OCI-LY1 (cell line): ENCODE data around the gene ATP9B.

Source experiments
- H2AFZ ChIP-seq: fragments of 200-600 bp; sonication (generic), shearing (Covaris generic); 2 replicates; pipeline ENCODE4 v1.6.0; 2014; ENCODE audit warnings: antibody characterized with exemption, mild to moderate bottlenecking, low read length
- H3F3A ChIP-seq: fragments of 200-600 bp; sonication (generic), shearing (Covaris generic); 2 replicates; pipeline ENCODE4 v1.6.0; 2014; ENCODE audit warnings: mild to moderate bottlenecking, antibody characterized with exemption, low read length, moderate library complexity; ENCODE audit not compliant: insufficient read depth
- H3K27ac ChIP-seq: fragments of 200-600 bp; sonication (generic); 2 replicates; pipeline ENCODE4 v1.5.1; 2014; ENCODE audit warnings: low read length, mixed run types, mild to moderate bottlenecking, low read depth; ENCODE audit not compliant: poor library complexity, severe bottlenecking
- H3K27me3 ChIP-seq: fragments of 200-600 bp; sonication (generic); 2 replicates; pipeline ENCODE4 v1.6.0; 2014; ENCODE audit warnings: antibody characterized with exemption, mild to moderate bottlenecking, low read length, moderate library complexity; ENCODE audit not compliant: insufficient read depth
- H3K36me3 ChIP-seq: fragments of 200-600 bp; sonication (generic); 2 replicates; pipeline ENCODE4 v1.6.1; 2014; ENCODE audit warnings: mild to moderate bottlenecking, antibody characterized with exemption, low read length, moderate library complexity, mixed read lengths; ENCODE audit not compliant: insufficient read depth
- H3K4me1 ChIP-seq: fragments of 200-600 bp; sonication (generic); 2 replicates; pipeline ENCODE4 v1.5.1; 2014; ENCODE audit warnings: mild to moderate bottlenecking, low read length, moderate library complexity; ENCODE audit not compliant: insufficient read depth, severe bottlenecking
- H3K4me2 ChIP-seq: fragments of 200-600 bp; sonication (generic), shearing (Covaris generic); 2 replicates; pipeline ENCODE4 v1.6.1; 2014; ENCODE audit warnings: low read length
- H3K4me3 ChIP-seq: fragments of 200-600 bp; sonication (generic); 2 replicates; pipeline ENCODE4 v1.5.1; 2014; ENCODE audit warnings: low read length, low read depth, mild to moderate bottlenecking, mixed read lengths; ENCODE audit not compliant: poor library complexity, severe bottlenecking
- H3K79me2 ChIP-seq: fragments of 200-600 bp; shearing (Covaris generic); 2 replicates; pipeline ENCODE4 v1.6.1; 2016; ENCODE audit warnings: mixed run types, low read length, mixed read lengths; ENCODE audit not compliant: insufficient read depth
- H3K9ac ChIP-seq: fragments of 200-600 bp; sonication (generic), shearing (Covaris generic); 2 replicates; pipeline ENCODE4 v1.6.1; 2014; ENCODE audit warnings: mild to moderate bottlenecking, low read length, mixed read lengths
- H3K9me2 ChIP-seq: fragments of 200-600 bp; sonication (generic), shearing (Covaris generic); 2 replicates; pipeline ENCODE4 v1.6.1; 2014; ENCODE audit warnings: low read depth, mild to moderate bottlenecking, low read length, mixed read lengths
- H3K9me3 ChIP-seq: fragments of 200-600 bp; shearing (Covaris generic); 2 replicates; pipeline ENCODE4 v1.6.1; 2014; ENCODE audit warnings: low read length, mixed read lengths
- H4K20me1 ChIP-seq: fragments of 200-600 bp; sonication (generic), shearing (Covaris generic); 2 replicates; pipeline ENCODE4 v1.6.0; 2016; ENCODE audit warnings: mild to moderate bottlenecking, low read length; ENCODE audit not compliant: insufficient read depth
- EZH2 ChIP-seq: fragments of 200-600 bp; sonication (generic), shearing (Covaris generic); IDR thresholded peaks from 2 replicates; pipeline ENCODE4 v1.8.0; 2017; ENCODE audit warnings: borderline replicate concordance, mixed run types, mild to moderate bottlenecking, antibody characterized with exemption, low read length, moderate library complexity, mixed read lengths
- TF ChIP-seq, protein P1 (sequence below): fragments of 200-600 bp; sonication (generic), shearing (Covaris generic); IDR thresholded peaks from 2 replicates; pipeline ENCODE4 v1.5.1; 2017; ENCODE audit warnings: mild to moderate bottlenecking, antibody characterized with exemption, low read length, moderate library complexity, mixed read lengths

The ATP9B gene

DNA sequence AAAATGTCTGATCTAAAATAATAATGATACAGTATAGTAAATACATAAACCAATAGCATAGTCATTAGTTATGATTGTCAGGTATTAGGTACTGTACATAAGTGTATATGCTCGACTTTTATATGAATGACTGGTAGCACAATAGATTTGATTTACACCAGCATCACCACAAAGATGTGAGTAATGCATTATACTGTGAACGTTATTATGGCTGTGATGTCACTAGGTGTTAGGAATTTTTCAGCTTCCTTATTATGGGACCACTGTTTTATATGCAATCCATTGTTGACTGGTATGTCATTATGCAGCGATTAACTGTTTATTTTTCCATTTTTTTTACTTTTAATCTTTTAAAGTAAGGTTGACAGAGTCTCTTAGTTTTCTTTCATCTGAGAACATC lies 23.7 kb downstream of the ATP9B start:
- TF ChIP-seq, protein P1, sequence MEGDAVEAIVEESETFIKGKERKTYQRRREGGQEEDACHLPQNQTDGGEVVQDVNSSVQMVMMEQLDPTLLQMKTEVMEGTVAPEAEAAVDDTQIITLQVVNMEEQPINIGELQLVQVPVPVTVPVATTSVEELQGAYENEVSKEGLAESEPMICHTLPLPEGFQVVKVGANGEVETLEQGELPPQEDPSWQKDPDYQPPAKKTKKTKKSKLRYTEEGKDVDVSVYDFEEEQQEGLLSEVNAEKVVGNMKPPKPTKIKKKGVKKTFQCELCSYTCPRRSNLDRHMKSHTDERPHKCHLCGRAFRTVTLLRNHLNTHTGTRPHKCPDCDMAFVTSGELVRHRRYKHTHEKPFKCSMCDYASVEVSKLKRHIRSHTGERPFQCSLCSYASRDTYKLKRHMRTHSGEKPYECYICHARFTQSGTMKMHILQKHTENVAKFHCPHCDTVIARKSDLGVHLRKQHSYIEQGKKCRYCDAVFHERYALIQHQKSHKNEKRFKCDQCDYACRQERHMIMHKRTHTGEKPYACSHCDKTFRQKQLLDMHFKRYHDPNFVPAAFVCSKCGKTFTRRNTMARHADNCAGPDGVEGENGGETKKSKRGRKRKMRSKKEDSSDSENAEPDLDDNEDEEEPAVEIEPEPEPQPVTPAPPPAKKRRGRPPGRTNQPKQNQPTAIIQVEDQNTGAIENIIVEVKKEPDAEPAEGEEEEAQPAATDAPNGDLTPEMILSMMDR, result no peak
- no peak for TF ChIP-seq EZH2
- Histone ChIP-seq H4K20me1 (no peaks in the 10 kb centered on the region), H3K9ac (no peak overlapping the region), H3K9me2 (no peaks in the 10 kb centered on the region), H3K27ac (no peak overlapping the region), H3K4me2 (no peak overlapping the region), H3K36me3 (peaks cover 11% of the 10 kb centered on the region), H2AFZ (no peak overlapping the region), H3K79me2 (peaks cover 65% of the 10 kb centered on the region), H3F3A (no peaks in the 10 kb centered on the region), H3K4me3 (no peak overlapping the region), H3K27me3 (no peaks in the 10 kb centered on the region), H3K9me3 (peaks cover 6% of the 10 kb centered on the region; the same call in 1 of the 2 replicates), H3K4me1 (no peaks in the 10 kb centered on the region)

DNA sequence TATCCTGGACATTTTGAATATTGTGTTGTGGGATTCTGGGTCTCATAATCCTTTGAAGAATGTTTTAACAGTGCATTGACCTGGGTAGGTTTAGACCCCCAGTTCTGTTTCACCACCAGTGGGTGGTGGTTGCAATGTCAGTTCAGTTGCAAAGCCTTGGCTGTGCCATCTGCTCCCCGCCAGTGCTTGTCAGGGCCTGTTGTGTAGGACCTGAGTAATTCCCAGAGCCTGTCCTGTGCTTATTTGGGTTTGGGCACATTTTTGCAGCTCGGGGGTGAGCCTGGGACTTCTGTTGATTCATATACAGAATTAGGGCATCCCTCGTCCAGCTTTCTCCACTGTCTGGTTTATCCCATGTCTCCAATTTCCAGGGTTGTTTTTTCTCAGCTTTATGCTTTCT lies 24.8 kb downstream of the ATP9B start:
- Histone ChIP-seq H3K36me3 (peaks cover 18% of the 10 kb centered on the region), H3K27me3 (no peaks in the 10 kb centered on the region), H3K4me3 (no peak overlapping the region), H3K4me2 (no peak overlapping the region), H3K4me1 (no peaks in the 10 kb centered on the region), H4K20me1 (no peaks in the 10 kb centered on the region), H3K9me2 (no peaks in the 10 kb centered on the region), H3K79me2 (peaks cover 56% of the 10 kb centered on the region), H3K9ac (no peak overlapping the region), H2AFZ (no peak overlapping the region), H3F3A (no peaks in the 10 kb centered on the region), H3K27ac (no peak overlapping the region), H3K9me3 (peaks cover 6% of the 10 kb centered on the region; the same call in 1 of the 2 replicates)
- no peak for TF ChIP-seq EZH2
- TF ChIP-seq, protein P1, result no peak

DNA sequence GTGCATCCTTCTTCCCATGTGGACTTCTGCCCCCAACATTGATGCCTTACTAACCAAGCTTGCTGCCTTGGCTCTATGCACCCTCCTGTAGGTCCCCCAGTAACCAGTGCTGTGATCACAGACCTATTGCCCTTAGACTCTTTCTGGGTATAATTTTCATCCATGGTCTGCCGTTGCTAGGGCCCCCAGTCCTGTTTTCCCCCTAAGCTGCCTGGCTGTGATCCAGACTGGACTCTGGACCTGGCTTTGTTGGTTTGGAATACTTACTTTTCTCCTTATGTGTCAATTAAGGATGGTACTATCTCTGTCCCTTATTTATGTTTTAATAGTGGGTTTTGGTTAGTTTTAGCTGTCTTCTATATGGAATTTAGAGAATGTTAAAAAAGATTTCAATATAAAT lies 26.0 kb downstream of the ATP9B start:
- Histone ChIP-seq H3K9me2 (no peaks in the 10 kb centered on the region), H3K79me2 (peaks cover 44% of the 10 kb centered on the region), H3K27ac (no peak overlapping the region), H3K36me3 (peaks cover 25% of the 10 kb centered on the region), H3K27me3 (no peaks in the 10 kb centered on the region), H2AFZ (no peak overlapping the region), H3K9ac (no peak overlapping the region), H3K4me1 (no peaks in the 10 kb centered on the region), H3K4me2 (no peak overlapping the region), H3F3A (no peaks in the 10 kb centered on the region), H4K20me1 (no peaks in the 10 kb centered on the region), H3K9me3 (peaks cover 8% of the 10 kb centered on the region; the same call in 1 of the 2 replicates), H3K4me3 (no peak overlapping the region)
- TF ChIP-seq, protein P1, result no peak
- no peak for TF ChIP-seq EZH2
